Measurements from ENCODE around the gene PRKAR2B.
"Not testable (repeated sequence)": the region's sequence is repeated elsewhere in the genome, so short reads cannot be mapped to it uniquely, and the experiment has no call there.

PRKAR2B gene

GRCh38 chr7:107027208-107027607 is 17.3 kb upstream of the PRKAR2B start:
- no peak for DNase-seq (ENCODE audit: low read depth in 2 of 2)

DNA sequence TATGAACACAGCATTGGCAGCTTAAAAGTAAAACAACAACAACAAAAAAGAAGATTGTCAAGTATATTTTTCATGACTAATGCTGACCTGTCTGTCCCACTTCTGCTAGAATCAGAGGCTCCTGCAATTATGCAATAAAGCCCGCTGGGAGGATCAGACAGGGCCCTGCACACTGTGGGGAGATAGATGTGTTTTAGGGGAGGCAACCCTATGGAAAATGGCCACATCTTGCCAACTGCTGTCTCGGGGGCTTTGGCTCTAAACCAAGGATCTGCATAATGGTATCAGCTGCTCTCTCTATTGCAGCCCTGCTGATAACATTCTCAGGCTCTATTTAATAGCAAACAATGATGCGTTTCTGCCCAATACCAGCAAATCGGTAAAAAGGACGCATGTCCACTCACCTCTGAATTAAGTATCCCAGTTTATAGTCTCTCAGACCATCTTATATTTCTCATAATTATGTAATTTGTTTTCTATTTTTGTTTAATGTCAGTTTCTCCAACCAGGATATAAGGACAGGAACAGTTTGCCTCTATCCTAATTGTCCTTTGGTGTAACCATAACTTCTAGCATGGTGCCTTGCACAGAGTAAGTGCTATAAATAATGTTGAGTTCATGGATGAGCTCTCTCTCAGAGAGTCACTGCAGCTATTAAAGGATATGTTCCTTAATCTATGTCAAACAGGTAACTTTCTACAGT is 15.3 kb upstream of the PRKAR2B start:
- no peak for DNase-seq (ENCODE audit: low read depth in 2 of 2)

DNA sequence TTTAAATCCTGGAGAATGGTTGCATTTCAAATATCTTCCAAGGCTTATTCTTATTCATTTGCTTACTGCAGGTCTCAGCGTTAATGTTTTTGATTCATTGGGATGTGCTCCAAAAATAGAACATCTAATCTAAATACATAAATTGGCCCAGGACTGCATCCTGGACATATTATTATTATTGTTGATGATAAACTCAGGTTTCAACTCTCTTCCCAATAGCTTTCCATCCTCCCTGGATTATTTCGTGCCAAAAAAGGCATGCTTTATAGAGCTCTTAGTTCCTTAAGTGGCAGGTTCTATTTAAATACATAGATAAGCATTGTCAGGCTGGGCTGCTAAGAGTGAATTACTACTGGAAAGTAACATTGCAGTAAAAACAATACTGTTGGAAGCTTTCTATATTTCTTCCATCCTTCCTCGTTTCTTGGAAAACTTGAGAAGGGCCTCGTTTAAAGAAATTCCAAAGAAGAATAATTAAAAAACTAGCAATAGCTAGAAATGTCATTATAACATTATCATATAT is 14.7 kb upstream of the PRKAR2B start:
- no peak for DNase-seq (ENCODE audit: low read depth in 2 of 2)

DNA sequence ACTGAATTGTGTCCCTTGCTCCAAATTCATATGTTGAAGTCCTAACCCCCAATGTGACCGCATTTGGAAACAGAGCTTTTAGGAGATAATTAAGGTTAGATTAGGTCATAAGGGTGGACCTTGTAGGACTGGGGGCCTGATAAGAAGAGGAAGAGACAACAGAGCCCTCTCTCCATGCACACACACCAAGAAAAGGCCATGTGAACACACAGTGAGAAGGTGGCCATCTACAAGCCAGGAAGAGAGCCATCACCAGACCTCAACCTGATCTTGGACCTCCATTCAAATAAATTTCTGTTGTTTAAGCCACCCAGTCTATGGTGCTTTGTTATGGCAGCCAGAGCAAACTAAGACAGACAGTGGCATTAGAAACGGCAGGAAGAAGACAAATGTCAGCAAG is 12.5 kb upstream of the PRKAR2B start:
- no peak for DNase-seq (ENCODE audit: low read depth in 2 of 2)

GRCh38 chr7:107032720-107033438 is 11.6 kb upstream of the PRKAR2B start:
- no peak for DNase-seq (ENCODE audit: low read depth in 2 of 2)

GRCh38 chr7:107034553-107034952 is 10.0 kb upstream of the PRKAR2B start:
- DNase-seq (ENCODE audit: low read depth in 2 of 2), result no peak

DNA sequence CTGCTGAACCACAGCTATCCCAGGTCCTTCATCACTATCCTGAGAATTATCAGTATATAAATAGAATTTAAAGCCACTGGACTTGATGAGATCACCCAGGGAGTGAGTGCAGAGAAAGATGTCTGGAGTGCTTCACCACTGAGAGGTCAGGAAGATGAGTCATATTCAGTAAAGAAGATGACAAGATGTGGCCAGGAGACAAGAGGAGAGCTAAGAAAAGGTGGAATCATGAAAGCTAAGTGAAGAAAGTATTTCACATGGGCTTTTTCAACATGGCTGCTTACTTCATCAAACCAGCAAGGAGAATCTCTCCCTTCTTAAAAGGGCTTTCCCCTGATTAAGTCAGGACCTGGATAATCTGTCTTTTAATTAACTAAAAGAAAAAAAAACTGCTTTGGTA is 9.1 kb upstream of the PRKAR2B start:
- DNase-seq (ENCODE audit: low read depth in 2 of 2), result peak; percentile 40 to 41

DNA sequence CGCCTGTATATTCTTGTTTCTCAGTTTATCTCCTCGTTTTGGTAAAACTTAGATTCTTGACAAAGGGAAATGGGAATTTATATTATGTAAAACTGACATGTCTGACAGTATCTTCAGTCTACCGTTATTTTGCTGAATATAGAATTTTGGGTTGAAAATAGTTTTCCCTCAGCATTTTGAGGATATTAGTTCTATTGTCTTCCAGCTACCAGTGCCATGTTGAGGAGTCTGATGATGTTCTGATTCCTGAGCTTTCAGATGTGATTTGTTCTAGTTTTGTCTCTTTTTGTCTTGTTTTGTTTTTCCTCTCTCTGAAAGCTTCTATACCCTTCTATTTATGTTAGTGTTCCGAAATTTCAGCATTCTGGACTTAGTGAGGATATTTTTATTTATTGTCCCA is 8.0 kb upstream of the PRKAR2B start:
- no peak for DNase-seq (ENCODE audit: low read depth in 2 of 2)

DNA sequence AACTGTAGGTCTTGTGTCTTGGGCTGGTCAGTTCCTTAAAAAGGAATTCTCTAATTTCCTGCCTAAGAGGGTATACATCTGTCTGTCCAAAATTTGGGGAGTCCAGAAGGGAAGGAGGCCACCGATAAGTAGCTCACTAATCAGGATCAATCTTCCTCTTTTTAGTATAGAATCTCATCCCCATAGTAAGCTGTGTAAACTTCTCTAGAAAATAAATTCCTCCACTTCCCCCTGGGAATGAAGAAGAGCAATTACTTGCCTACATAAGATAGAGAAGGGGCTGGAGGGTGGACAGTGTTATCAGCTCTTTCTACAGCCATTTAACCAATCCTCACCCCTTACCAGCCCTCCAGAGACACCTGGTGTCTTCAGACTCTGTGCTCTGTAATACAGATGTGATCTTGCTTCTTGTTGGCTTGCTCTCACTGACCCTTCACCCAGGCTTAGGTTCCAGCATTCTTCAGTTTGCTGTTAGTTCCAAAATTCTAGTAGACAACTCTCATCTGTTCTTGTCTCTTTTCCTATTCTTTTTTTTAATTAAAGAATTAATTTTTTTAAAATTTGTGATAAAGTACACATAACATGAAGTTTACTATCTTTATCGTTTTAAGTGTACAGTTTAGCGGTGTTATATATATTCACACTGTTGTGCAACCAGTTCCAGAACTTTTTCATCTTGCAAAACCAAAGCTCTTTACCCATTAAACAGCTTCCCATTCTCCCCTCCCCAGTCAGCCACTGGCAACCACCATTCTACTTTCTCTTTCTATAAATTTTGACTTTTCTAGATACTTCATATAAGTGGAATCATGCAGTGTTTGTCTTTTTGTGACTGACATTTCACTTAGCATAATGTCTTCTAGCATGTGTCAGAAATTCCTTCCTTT is 6.5 kb upstream of the PRKAR2B start:
- no peak for DNase-seq (ENCODE audit: low read depth in 2 of 2)

- no peak for DNase-seq (ENCODE audit: low read depth in 2 of 2)
Observed at GRCh38 chr7:107039199-107039900, 5.2 kb upstream of the PRKAR2B start.

DNA sequence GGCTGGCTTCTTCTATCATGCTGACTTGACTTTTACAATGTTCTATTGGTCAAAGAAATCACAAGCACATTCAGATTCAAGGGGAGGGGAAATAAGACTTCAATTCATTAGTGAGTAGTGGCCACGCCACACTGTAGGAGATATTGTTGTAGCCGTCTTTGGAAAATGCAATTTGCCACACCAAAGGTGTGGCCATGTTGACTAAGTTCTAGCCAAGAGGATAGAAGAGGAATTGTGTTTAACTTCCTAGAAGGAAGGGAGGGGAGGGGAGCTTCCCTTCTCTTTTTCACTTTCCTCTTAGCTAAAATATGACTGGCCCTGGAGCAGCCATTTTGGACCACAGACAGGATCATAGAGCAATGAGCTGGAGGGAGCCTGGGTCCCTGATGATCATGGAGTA is 3.4 kb upstream of the PRKAR2B start:
- no peak for DNase-seq (ENCODE audit: low read depth in 2 of 2)

- not testable (repeated sequence) for DNase-seq (ENCODE audit: low read depth in 2 of 2)
Observed at GRCh38 chr7:107041764-107042163, 2.7 kb upstream of the PRKAR2B start.

GRCh38 chr7:107042326-107042910 is 2.1 kb upstream of the PRKAR2B start:
- not testable (repeated sequence) for DNase-seq (ENCODE audit: low read depth in 2 of 2)

DNA sequence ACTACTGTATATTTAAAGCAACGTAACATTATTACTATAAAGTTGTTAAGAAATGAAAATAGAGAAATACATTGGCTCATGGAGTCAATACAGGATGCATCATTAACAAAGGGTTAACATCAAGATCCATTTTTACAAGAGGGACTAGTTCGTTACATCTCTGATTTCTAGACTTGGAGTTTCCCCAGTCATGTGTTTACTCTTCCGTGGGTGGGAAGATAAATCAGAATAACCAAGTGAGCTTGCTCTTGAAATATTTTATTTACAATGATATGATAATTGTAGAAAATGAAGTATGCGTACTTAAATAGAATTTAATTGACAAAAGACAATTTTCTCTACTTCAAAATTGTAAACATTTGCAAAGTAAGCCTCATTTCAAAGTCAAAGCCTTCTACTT is 1.0 kb upstream of the PRKAR2B start:
- DNase-seq (ENCODE audit: low read depth in 2 of 2), result no peak

GRCh38 chr7:107043921-107044346 is 571 bp upstream of the PRKAR2B start:
- no peak for DNase-seq (ENCODE audit: low read depth in 2 of 2)

DNA sequence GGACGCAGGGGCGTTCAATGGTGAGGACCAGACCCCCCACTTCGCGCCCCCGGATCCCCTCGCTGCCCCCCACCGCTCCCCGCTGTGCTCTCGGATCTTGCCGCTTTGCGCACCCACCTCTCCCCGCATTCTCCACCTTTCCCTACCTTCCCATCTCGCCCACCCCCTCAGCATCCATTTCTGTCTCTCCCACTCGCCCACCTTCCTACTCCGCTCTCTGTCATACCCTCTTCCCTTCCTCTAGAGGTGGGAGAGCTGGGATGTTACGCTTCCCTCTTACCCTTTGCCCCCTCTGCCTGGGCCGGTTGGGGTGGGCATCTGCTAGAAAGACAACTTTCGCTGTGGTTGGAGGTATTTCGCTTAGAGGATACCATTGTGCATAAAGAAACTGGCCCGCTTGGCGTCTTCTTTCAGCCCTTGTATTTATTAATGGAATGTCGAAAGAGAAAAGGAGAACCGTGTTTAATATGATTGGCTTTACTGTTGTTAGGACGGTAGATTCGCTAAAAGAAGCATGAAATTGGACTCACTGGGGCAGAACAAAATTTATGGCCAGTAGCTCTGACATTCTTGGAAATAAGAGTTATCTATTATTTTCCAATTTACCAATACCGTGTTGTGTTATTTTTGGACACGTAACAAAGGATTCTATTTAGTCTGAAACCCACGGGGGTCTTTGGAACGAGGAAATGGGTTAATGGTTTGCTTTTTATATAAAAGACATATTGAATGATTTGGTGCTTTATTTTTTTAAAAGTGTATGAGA is 873 bp downstream of the PRKAR2B start:
- no peak for DNase-seq (ENCODE audit: low read depth in 2 of 2)

GRCh38 chr7:107045980-107046379 is 1.5 kb downstream of the PRKAR2B start:
- DNase-seq (ENCODE audit: low read depth in 2 of 2), result no peak

- DNase-seq (ENCODE audit: low read depth in 2 of 2), result no peak
Observed at GRCh38 chr7:107046491-107047259, 2.2 kb downstream of the PRKAR2B start.

DNA sequence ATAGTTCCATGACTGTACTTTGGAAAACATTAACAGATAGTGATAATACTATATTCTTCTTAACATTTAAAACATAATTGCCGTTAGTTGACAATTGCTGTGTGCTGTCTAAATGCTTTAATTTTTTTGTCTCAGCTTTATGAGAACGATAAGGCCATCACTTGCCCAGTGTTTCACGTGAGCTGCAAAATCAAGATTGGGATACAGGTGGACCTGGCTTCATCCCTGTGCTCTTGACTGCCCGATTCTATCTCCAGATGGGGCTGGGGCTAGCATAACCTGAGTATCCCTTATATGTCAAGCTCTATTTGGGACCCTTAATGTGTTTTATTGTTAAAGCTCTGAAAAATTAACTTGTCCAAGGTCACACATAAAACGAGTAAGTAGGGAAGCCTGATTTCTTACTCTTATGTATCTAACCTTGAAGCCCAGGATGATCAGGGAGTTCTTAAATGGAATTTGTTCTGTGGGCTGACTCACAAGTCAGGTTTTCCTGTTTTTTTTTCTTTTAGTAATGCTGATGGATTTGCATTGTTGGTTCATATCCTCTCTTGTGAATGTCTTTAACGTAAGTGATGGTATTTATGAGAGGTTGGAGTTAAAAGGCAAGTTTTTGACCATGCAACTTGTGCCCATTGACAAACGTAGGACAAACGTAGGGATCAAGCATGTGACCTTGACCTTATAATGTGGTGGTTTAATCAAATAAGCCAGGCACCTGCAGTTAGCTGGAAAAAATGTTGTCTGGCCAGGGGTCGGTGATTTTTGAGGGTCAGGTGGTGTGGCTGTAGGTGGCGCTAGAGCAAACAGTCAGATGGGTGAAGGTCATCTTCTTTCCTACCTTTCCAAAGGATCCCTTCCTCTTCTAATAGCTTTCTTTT is 3.6 kb downstream of the PRKAR2B start:
- no peak for DNase-seq (ENCODE audit: low read depth in 2 of 2)
